Liver (tissue), 3 donors: ENCODE results near the gene NOC2L.

Experiments used
- CTCF ChIP-seq: fragments of 150-350 bp; IDR thresholded peaks from 2 replicates; pipeline ENCODE4 v1.5.1; 2017; ENCODE audit warnings: improper control_type of control experiment, low read depth, low read length; ENCODE audit not compliant: missing input control
- EGR1 ChIP-seq, 2 donors: IDR thresholded peaks; 2 replicates each; pipeline ENCODE4 v1.6.1; 2016 to 2018; ENCODE audit warnings: antibody characterized with exemption in 2 of 2, low read depth in 2 of 2
- GABPA ChIP-seq, 2 donors: IDR thresholded peaks in 1 of 2; conservative IDR thresholded peaks in 1 of 2; 2 replicates each; pipeline ENCODE4 v1.6.1; 2016; ENCODE audit warnings: antibody characterized with exemption in 2 of 2, mild to moderate bottlenecking in 1 of 2, moderate library complexity in 1 of 2
- SP1 ChIP-seq: IDR thresholded peaks from 2 replicates; pipeline ENCODE4 v1.6.1; 2018; ENCODE audit warnings: antibody characterized with exemption, mild to moderate bottlenecking
- YY1 ChIP-seq: IDR thresholded peaks from 2 replicates; pipeline ENCODE4 v1.6.1; 2016; ENCODE audit warnings: antibody characterized with exemption, mild to moderate bottlenecking
- donor health status: healthy.
- donor health status: healthy.

GRCh38 chr1:997993-998744 lies 39.1 kb upstream of the NOC2L start:
- TF ChIP-seq EGR1 (IDR thresholded peaks at IDR 0.05; ENCODE audit: low read depth in 2 of 2) (no peak), YY1 (no peak), GABPA (IDR thresholded peaks at IDR 0.05 in 1 of 2, conservative IDR thresholded peaks at IDR 0.05 in 1 of 2) (no peak), CTCF (no peak), SP1 (no peak)
